Endodermal cell (in vitro differentiated cells): ENCODE data around the gene MTM1. TPM values are rescaled to one million over a fixed set of nuclear protein-coding genes. Genes with fewer than 3 reads are reported as not detected.

Source experiments
- DNase-seq: peaks from one replicate; pipeline ENCODE4 v3.0.0-alpha.2; 2017
- H3K27ac ChIP-seq: 2 replicates; pipeline ENCODE4 v1.5.1; 2013; ENCODE audit warnings: mild to moderate bottlenecking, low read depth, low read length, moderate library complexity
- H3K27me3 ChIP-seq: 2 replicates; pipeline ENCODE4 v1.6.1; 2013; ENCODE audit warnings: mild to moderate bottlenecking, low read length, moderate library complexity; ENCODE audit not compliant: insufficient read depth, control insufficient read depth, poor library complexity, severe bottlenecking
- H3K36me3 ChIP-seq: 2 replicates; pipeline ENCODE4 v1.7.0; 2013; ENCODE audit warnings: mild to moderate bottlenecking, low read length, moderate library complexity; ENCODE audit not compliant: control insufficient read depth, insufficient read depth
- H3K4me1 ChIP-seq: one replicate; pipeline ENCODE4 v1.7.0; 2013; ENCODE audit warnings: low read length; ENCODE audit not compliant: control insufficient read depth, insufficient read depth
- H3K4me3 ChIP-seq: 2 replicates; pipeline ENCODE4 v1.5.1; 2013; ENCODE audit warnings: mild to moderate bottlenecking, low read length, moderate library complexity
- H3K9ac ChIP-seq: 2 replicates; pipeline ENCODE4 v1.6.1; 2013; ENCODE audit warnings: mild to moderate bottlenecking, low read length, moderate library complexity; ENCODE audit not compliant: poor library complexity, severe bottlenecking; ENCODE audit errors: extremely low read depth
- H3K9me3 ChIP-seq: 2 replicates; pipeline ENCODE4 v1.6.1; 2013; ENCODE audit warnings: mild to moderate bottlenecking, low read length, moderate library complexity; ENCODE audit not compliant: control insufficient read depth
- H3K27ac Mint-ChIP-seq: 2 replicates; pipeline ENCODE4 v1.8.0; 2020; ENCODE audit warnings: mixed read lengths
- H3K27me3 Mint-ChIP-seq: 2 replicates; pipeline ENCODE4 v1.8.0; 2021; ENCODE audit warnings: mild to moderate bottlenecking, mixed read lengths; ENCODE audit not compliant: insufficient read depth
- H3K36me3 Mint-ChIP-seq: 2 replicates; pipeline ENCODE4 v1.8.0; 2020; ENCODE audit warnings: low read depth, mixed read lengths
- H3K4me1 Mint-ChIP-seq: 2 replicates; pipeline ENCODE4 v1.8.0; 2020; ENCODE audit warnings: mixed read lengths
- H3K4me3 Mint-ChIP-seq: 2 replicates; pipeline ENCODE4 v1.8.0; 2020; ENCODE audit warnings: mild to moderate bottlenecking, moderate library complexity, mixed read lengths
- H3K9me3 Mint-ChIP-seq: 2 replicates; pipeline ENCODE4 v1.8.0; 2020; ENCODE audit warnings: mild to moderate bottlenecking, mixed read lengths
- CTCF ChIP-seq: fragments of 200-600 bp; sonication (generic); conservative IDR thresholded peaks from 2 replicates; pipeline ENCODE4 v1.5.0; 2021; ENCODE audit warnings: antibody characterized with exemption, mild to moderate bottlenecking
- WGBS, 2 experiments: methylation state at CpG; one replicate each; pipeline versions ENCODE4 v1.1.5 to v1.1.7; 2013; ENCODE audit warnings: missing lambda C conversion rate in 2 of 2, mixed read lengths in 1 of 2; ENCODE audit not compliant: insufficient coverage in 1 of 2, insufficient read length in 1 of 2; 5-methylcytosine and 5-hydroxymethylcytosine counted together
- total RNA-seq, 2 donors: library from RNA; stranded (reverse); fragmentation: NEBNext Ultra II Directional in 1 of 2; extraction: Animal tissue kit (Norgen Biotek cat#: 25700) in 1 of 2; gene quantifications; 2 replicates in 1 of 2; 3 replicates in 1 of 2; pipeline ENCODE4 v1.2.1, GENCODE V29; 2021

The MTM1 gene
- total RNA-seq, 2 donors from 2014 or later, result 5.9 to 9.8 TPM

- TF ChIP-seq CTCF, result no peak
- Histone ChIP-seq H3K36me3 (no peaks in the 10 kb centered on the region), H3K4me1 (no peaks in the 10 kb centered on the region), H3K27ac (no peak overlapping the region), H3K9ac (no peak overlapping the region), H3K4me3 (no peak overlapping the region), H3K9me3 (no peaks in the 10 kb centered on the region), H3K27me3 (peaks cover under 1% of the 10 kb centered on the region)
- DNase-seq, result no peak
- H3K4me1 Mint-ChIP-seq, result no peaks in the 10 kb centered on the region
- no peak overlapping the region for H3K27ac Mint-ChIP-seq
- H3K27me3 Mint-ChIP-seq, result peaks cover 25% of the 10 kb centered on the region
- no peaks in the 10 kb centered on the region for H3K36me3 Mint-ChIP-seq
- H3K4me3 Mint-ChIP-seq, result no peak overlapping the region
- peaks cover 48% of the 10 kb centered on the region for H3K9me3 Mint-ChIP-seq
- 89% methylated on average over 4 of the region's 4 CpGs; no CpG with 5 or more reads in 1 of the 2 experiments for WGBS, 2 experiments
Observed at GRCh38 chrX:150542846-150543229, 25.6 kb upstream of the MTM1 start.

- Histone ChIP-seq H3K4me1 (no peaks in the 10 kb centered on the region), H3K27me3 (peaks cover 7% of the 10 kb centered on the region), H3K27ac (no peak overlapping the region), H3K9ac (no peak overlapping the region), H3K36me3 (no peaks in the 10 kb centered on the region), H3K4me3 (no peak overlapping the region), H3K9me3 (no peaks in the 10 kb centered on the region)
- Mint-ChIP-seq H3K4me1 (peaks cover 2% of the 10 kb centered on the region), H3K27me3 (peaks cover 31% of the 10 kb centered on the region), H3K36me3 (no peaks in the 10 kb centered on the region), H3K9me3 (peaks cover 48% of the 10 kb centered on the region), H3K27ac (no peak overlapping the region), H3K4me3 (no peak overlapping the region)
- no peak for DNase-seq
- 83 to 95% methylated on average over 4 to 13 of the region's 13 CpGs for WGBS, 2 experiments
- no peak for TF ChIP-seq CTCF
Observed at GRCh38 chrX:150543230-150544155, 24.9 kb upstream of the MTM1 start.

GRCh38 chrX:150544222-150544787, 24.1 kb upstream of the MTM1 start:
- H3K36me3 Mint-ChIP-seq, result no peaks in the 10 kb centered on the region
- peak; percentile 57 for TF ChIP-seq CTCF
- H3K27me3 Mint-ChIP-seq, result peaks cover 37% of the 10 kb centered on the region
- Histone ChIP-seq H3K36me3 (no peaks in the 10 kb centered on the region), H3K4me3 (no peak overlapping the region), H3K9ac (no peak overlapping the region), H3K27me3 (peaks cover 10% of the 10 kb centered on the region), H3K9me3 (no peaks in the 10 kb centered on the region), H3K4me1 (no peaks in the 10 kb centered on the region), H3K27ac (no peak overlapping the region)
- H3K27ac Mint-ChIP-seq, result no peak overlapping the region
- peaks cover 2% of the 10 kb centered on the region for H3K4me1 Mint-ChIP-seq
- DNase-seq, result peak; percentile 80
- 66 to 80% methylated on average over 3 to 11 of the region's 11 CpGs for WGBS, 2 experiments
- peaks cover 48% of the 10 kb centered on the region for H3K9me3 Mint-ChIP-seq
- no peak overlapping the region for H3K4me3 Mint-ChIP-seq
